ENCODE measurements around the gene TXLNG.

The TXLNG gene

GRCh38 chrX:16819634-16820033, 33.4 kb downstream of the TXLNG start:
- H3K36me3 ChIP-seq (ENCODE audit: control insufficient read depth, insufficient read depth, low read length, severe bottlenecking) = peaks cover 46% of the 10 kb centered on the region
- peaks cover 56% of the 10 kb centered on the region for H3K4me1 ChIP-seq (ENCODE audit: control insufficient read depth, insufficient read depth, low read length)
- H3K9ac ChIP-seq (ENCODE audit: low read length) = peak overlapping the region; percentile 73
- H3K9me3 ChIP-seq (ENCODE audit: control insufficient read depth, low read length) = no peaks in the 10 kb centered on the region
- peak overlapping the region; percentile 29 for H3K4me3 ChIP-seq (ENCODE audit: low read length)
- H3K27me3 ChIP-seq (replicated peaks; ENCODE audit: control insufficient read depth, insufficient read depth, low read length) = no peaks in the 10 kb centered on the region
- no peak for DNase-seq (ENCODE audit: low read depth)

- DNase-seq (ENCODE audit: low read depth) = peak; percentile 31
- Histone ChIP-seq H3K36me3 (ENCODE audit: control insufficient read depth, insufficient read depth, low read length, severe bottlenecking) (peaks cover 52% of the 10 kb centered on the region), H3K9me3 (ENCODE audit: control insufficient read depth, low read length) (no peaks in the 10 kb centered on the region)
Measured at GRCh38 chrX:16822723-16823122, 36.5 kb downstream of the TXLNG start.

GRCh38 chrX:16825264-16826035, 39.2 kb downstream of the TXLNG start:
- no peak for DNase-seq (ENCODE audit: low read depth)
- Histone ChIP-seq H3K9ac (ENCODE audit: low read length) (peak overlapping the region; percentile 24), H3K27me3 (replicated peaks; ENCODE audit: control insufficient read depth, insufficient read depth, low read length) (no peaks in the 10 kb centered on the region), H3K36me3 (ENCODE audit: control insufficient read depth, insufficient read depth, low read length, severe bottlenecking) (peaks cover 55% of the 10 kb centered on the region), H3K4me1 (ENCODE audit: control insufficient read depth, insufficient read depth, low read length) (peaks cover 38% of the 10 kb centered on the region), H3K4me3 (ENCODE audit: low read length) (no peak overlapping the region), H3K9me3 (ENCODE audit: control insufficient read depth, low read length) (no peaks in the 10 kb centered on the region)

More at GRCh38 chrX:16822723-16823122, 36.5 kb downstream of the TXLNG start:
- H3K27me3 ChIP-seq (replicated peaks; ENCODE audit: control insufficient read depth, insufficient read depth, low read length) = no peaks in the 10 kb centered on the region
- peak overlapping the region; percentile 20 for H3K9ac ChIP-seq (ENCODE audit: low read length)
- H3K4me1 ChIP-seq (ENCODE audit: control insufficient read depth, insufficient read depth, low read length) = peaks cover 47% of the 10 kb centered on the region
- peak overlapping the region; percentile 45 for H3K4me3 ChIP-seq (ENCODE audit: low read length)

- no peaks in the 10 kb centered on the region for H3K27me3 ChIP-seq (replicated peaks; ENCODE audit: control insufficient read depth, insufficient read depth, low read length)
- no peaks in the 10 kb centered on the region for H3K9me3 ChIP-seq (ENCODE audit: control insufficient read depth, low read length)
- peaks cover 38% of the 10 kb centered on the region for H3K4me1 ChIP-seq (ENCODE audit: control insufficient read depth, insufficient read depth, low read length)
- peak; percentile 68 for DNase-seq (ENCODE audit: low read depth)
- H3K9ac ChIP-seq (ENCODE audit: low read length) = peak overlapping the region; percentile 24
- H3K4me3 ChIP-seq (ENCODE audit: low read length) = no peak overlapping the region
- peaks cover 58% of the 10 kb centered on the region for H3K36me3 ChIP-seq (ENCODE audit: control insufficient read depth, insufficient read depth, low read length, severe bottlenecking)
Measured at GRCh38 chrX:16826207-16826606, 39.9 kb downstream of the TXLNG start.

GRCh38 chrX:16827225-16827624, 41.0 kb downstream of the TXLNG start:
- DNase-seq (ENCODE audit: low read depth) = no peak
- Histone ChIP-seq H3K36me3 (ENCODE audit: control insufficient read depth, insufficient read depth, low read length, severe bottlenecking) (peaks cover 64% of the 10 kb centered on the region), H3K4me1 (ENCODE audit: control insufficient read depth, insufficient read depth, low read length) (peaks cover 44% of the 10 kb centered on the region), H3K9me3 (ENCODE audit: control insufficient read depth, low read length) (no peaks in the 10 kb centered on the region), H3K4me3 (ENCODE audit: low read length) (no peak overlapping the region), H3K9ac (ENCODE audit: low read length) (peak overlapping the region; percentile 33), H3K27me3 (replicated peaks; ENCODE audit: control insufficient read depth, insufficient read depth, low read length) (no peaks in the 10 kb centered on the region)

GRCh38 chrX:16828124-16828908, 42.0 kb downstream of the TXLNG start:
- Histone ChIP-seq H3K9me3 (ENCODE audit: control insufficient read depth, low read length) (no peaks in the 10 kb centered on the region), H3K4me3 (ENCODE audit: low read length) (no peak overlapping the region), H3K9ac (ENCODE audit: low read length) (no peak overlapping the region), H3K36me3 (ENCODE audit: control insufficient read depth, insufficient read depth, low read length, severe bottlenecking) (peaks cover 69% of the 10 kb centered on the region), H3K27me3 (replicated peaks; ENCODE audit: control insufficient read depth, insufficient read depth, low read length) (no peaks in the 10 kb centered on the region), H3K4me1 (ENCODE audit: control insufficient read depth, insufficient read depth, low read length) (peaks cover 43% of the 10 kb centered on the region)
- peak; percentile 67 for DNase-seq (ENCODE audit: low read depth)

DNA sequence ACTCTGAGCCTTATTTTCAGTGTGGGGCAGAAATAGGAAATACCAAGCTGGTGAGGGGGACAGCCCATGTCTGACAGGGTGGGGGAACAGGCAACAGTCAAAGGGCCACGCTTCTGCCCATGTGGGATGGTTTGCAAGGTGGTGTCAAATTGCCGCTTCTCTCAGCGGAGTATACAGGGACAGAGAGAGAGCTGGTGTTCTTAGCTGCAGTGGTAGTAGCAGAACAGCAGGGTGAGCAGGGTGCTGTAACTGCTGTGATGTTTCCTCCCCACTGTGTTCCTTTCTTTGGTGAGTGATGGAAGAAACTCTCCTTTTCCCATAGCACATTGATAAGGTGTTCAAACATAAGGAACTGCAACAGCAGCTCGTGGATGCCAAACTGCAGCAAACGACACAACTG, 46.0 kb downstream of the TXLNG start:
- DNase-seq (ENCODE audit: low read depth) = no peak
- peaks cover 37% of the 10 kb centered on the region for H3K4me1 ChIP-seq (ENCODE audit: control insufficient read depth, insufficient read depth, low read length)
- no peak overlapping the region for H3K9ac ChIP-seq (ENCODE audit: low read length)
- H3K9me3 ChIP-seq (ENCODE audit: control insufficient read depth, low read length) = no peaks in the 10 kb centered on the region
- H3K27me3 ChIP-seq (replicated peaks; ENCODE audit: control insufficient read depth, insufficient read depth, low read length) = no peaks in the 10 kb centered on the region
- H3K4me3 ChIP-seq (ENCODE audit: low read length) = no peak overlapping the region
- H3K36me3 ChIP-seq (ENCODE audit: control insufficient read depth, insufficient read depth, low read length, severe bottlenecking) = peaks cover 86% of the 10 kb centered on the region

DNA sequence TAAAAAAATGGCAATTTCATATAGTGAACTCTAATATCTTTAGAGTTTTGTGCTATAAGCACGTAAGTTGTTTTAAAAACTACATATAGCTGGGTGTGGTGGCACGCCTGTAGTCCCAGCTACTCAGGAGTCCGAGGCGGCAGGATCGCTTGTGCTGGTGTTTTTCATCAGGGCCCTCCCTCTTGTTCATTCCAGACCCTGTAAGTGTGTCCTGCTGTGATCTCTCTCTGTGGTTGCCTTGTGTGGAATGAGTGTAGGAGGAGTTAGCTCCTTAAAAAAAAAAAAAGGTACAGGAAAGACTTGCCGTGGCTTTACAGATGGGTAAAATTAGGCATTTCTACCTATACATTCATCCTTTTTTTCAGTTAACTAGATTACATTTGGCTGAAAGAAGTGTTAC, 48.5 kb downstream of the TXLNG start:
- Histone ChIP-seq H3K4me1 (ENCODE audit: control insufficient read depth, insufficient read depth, low read length) (peaks cover 45% of the 10 kb centered on the region), H3K27me3 (replicated peaks; ENCODE audit: control insufficient read depth, insufficient read depth, low read length) (no peaks in the 10 kb centered on the region), H3K36me3 (ENCODE audit: control insufficient read depth, insufficient read depth, low read length, severe bottlenecking) (peaks cover 97% of the 10 kb centered on the region), H3K9me3 (ENCODE audit: control insufficient read depth, low read length) (no peaks in the 10 kb centered on the region), H3K4me3 (ENCODE audit: low read length) (no peak overlapping the region), H3K9ac (ENCODE audit: low read length) (no peak overlapping the region)
- no peak for DNase-seq (ENCODE audit: low read depth)

- no peak overlapping the region for H3K4me3 ChIP-seq (ENCODE audit: low read length)
- H3K9ac ChIP-seq (ENCODE audit: low read length) = no peak overlapping the region
- H3K4me1 ChIP-seq (ENCODE audit: control insufficient read depth, insufficient read depth, low read length) = peaks cover 51% of the 10 kb centered on the region
- no peaks in the 10 kb centered on the region for H3K27me3 ChIP-seq (replicated peaks; ENCODE audit: control insufficient read depth, insufficient read depth, low read length)
- no peaks in the 10 kb centered on the region for H3K9me3 ChIP-seq (ENCODE audit: control insufficient read depth, low read length)
- H3K36me3 ChIP-seq (ENCODE audit: control insufficient read depth, insufficient read depth, low read length, severe bottlenecking) = peaks cover 96% of the 10 kb centered on the region
- no peak for DNase-seq (ENCODE audit: low read depth)
Measured at GRCh38 chrX:16836371-16836770, 50.1 kb downstream of the TXLNG start.

- peaks cover 46% of the 10 kb centered on the region for H3K4me1 ChIP-seq (ENCODE audit: control insufficient read depth, insufficient read depth, low read length)
- peaks cover 96% of the 10 kb centered on the region for H3K36me3 ChIP-seq (ENCODE audit: control insufficient read depth, insufficient read depth, low read length, severe bottlenecking)
- peak overlapping the region; percentile 33 for H3K9ac ChIP-seq (ENCODE audit: low read length)
- H3K4me3 ChIP-seq (ENCODE audit: low read length) = no peak overlapping the region
- no peaks in the 10 kb centered on the region for H3K27me3 ChIP-seq (replicated peaks; ENCODE audit: control insufficient read depth, insufficient read depth, low read length)
- H3K9me3 ChIP-seq (ENCODE audit: control insufficient read depth, low read length) = no peaks in the 10 kb centered on the region
- DNase-seq (ENCODE audit: low read depth) = peak; percentile 78
Measured at GRCh38 chrX:16838202-16839066, 52.2 kb downstream of the TXLNG start.

Measured in adipocyte (in vitro differentiated cells).